ENCODE measurements around the gene IRS1. TPM values are rescaled to one million over a fixed set of nuclear protein-coding genes. Genes with fewer than 3 reads are reported as not detected.

IRS1 gene
- polyA plus RNA-seq, 3 donors = 10.5 to 12.1 (median 11.3) TPM

DNA sequence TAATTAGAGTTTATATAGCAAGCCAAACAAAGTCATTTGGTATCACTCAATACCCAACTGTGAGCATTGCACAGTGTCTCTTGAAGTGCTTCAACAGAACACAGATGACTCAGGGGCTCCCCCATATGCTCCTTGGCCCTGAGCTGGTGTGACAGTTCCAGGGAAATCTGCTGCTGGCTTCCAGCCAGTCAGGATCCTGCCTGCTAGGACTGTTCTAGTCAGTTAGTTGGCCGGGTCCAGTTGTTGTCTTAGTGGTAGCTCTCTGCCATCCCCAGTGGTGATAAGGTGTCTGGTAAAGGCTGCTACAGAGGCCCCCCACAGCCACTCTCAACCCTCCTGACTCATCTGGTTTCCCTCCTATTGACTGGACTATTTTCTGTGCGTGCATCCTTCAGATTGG is 100.3 kb downstream of the IRS1 start:
- no peak for DNase-seq (ENCODE audit: low read depth in 3 of 3, low spot score in 2 of 3)

DNA sequence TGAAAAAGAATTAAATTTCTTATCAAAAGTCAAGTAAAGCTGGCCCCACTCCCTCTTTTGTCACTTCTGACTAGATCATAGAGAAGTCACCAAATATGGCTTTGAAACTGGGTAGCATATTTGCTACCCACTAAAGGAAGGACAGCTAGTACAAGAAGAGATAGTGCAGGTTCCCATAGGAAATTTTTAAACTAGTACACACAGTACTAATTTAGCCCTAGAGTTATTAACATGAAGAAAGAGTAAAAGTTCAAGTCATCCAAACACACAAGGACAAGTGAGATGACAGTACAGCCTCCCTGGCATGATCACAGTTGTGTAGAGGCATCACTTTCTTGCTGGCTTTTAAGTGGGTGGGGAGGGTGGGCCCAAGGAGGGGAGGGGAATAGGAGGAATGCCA is 100.9 kb downstream of the IRS1 start:
- DNase-seq (ENCODE audit: low read depth in 3 of 3, low spot score in 2 of 3) = no peak

DNA sequence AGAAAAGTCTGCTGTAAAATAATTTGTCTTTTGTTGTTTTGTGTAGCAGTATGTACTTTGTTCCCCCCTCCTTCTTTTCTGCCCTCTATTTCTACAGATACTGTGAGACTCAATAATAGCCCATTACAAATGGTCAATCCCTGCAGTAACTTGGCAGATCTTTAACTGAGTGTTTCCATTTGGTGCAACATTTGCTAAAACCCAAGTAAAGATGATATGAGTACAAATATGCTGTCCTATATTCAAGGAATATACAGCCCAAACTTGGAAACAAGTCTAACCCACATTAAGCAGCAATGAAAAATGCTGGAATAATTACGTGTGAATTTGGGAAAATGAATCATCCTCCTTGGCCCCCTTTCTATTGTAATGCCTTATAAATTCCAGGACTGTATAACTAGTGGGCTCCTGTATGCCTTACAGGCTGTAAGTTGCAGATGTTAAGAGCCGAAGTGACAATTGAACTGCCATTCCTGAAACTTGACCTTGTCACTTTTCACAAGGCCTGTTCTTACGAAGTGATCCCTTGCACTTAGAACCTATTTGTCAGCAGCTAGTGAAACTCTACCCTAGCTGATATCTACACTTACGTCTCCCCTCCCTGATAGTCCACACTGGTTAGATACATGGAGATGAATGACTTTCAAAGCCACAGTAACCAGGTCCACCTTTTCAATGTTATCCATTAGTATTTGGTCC is 104.9 kb downstream of the IRS1 start:
- DNase-seq (ENCODE audit: low read depth in 3 of 3, low spot score in 2 of 3) = no peak

DNA sequence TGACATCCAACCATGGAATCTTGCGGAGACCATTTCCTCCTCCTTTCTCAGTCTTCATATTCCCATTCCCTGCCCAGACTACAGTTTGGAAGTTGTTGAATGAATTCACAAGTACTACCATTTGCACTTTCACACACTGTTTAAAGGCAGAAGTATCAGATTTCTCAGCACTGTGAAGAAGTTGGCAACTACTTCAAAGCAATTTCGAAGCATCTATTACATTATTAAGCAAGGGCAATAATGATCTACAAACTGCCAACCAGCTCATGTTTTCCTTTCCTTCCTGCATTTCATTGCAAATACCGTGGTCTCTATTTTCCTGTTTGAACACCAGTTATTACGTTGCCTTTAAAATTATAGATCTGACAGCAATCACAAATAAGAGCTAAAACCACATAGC is 105.5 kb downstream of the IRS1 start:
- DNase-seq (ENCODE audit: low read depth in 3 of 3, low spot score in 2 of 3) = no peak

DNA sequence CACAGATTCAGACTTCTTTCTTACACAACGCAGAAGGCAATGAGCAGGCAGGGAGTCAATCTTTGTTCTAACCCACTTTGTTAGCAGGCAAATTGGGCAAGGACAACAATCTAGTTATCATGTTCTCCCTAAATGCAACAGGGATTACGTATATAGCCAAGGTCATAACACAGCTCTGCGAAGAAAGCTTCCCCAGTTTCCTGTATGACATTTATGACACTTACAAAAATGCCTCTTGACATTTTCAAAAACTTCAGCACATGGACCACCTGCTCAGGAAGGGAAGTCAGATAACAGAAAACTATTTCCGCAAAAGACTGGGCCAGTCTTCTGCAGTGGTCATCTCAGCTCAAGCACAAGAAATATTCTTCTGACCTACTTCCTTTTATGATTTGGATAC is 106.1 kb downstream of the IRS1 start:
- DNase-seq (ENCODE audit: low read depth in 3 of 3, low spot score in 2 of 3) = no peak

DNA sequence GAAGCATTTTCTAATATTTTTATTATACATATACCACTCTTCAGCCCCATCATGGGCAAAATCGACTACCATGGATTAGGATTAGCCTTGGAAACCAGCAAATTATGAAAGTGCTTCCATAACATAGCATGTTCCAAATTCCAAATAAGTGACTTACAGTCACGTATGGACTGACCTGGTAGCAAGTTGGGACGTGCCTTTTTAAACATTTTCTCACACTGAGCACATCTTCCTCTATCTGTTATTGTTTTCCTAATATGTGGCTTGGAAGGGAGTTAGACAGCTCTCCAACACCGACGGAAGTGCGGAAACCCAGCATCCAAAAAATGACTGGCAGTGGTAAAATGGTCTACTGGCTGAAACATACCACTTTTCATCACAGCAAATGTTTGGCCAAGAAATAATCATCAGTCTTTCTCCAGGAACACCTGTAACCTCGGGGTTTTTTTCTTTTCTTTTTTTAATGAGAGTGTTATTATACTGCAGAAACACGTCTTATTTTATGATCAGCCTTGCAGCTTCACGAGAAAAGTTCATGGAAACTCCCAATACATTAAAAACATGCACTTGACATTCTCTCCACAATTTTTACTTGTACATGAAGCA is 107.0 kb downstream of the IRS1 start:
- DNase-seq (ENCODE audit: low read depth in 3 of 3, low spot score in 2 of 3) = no peak

DNA sequence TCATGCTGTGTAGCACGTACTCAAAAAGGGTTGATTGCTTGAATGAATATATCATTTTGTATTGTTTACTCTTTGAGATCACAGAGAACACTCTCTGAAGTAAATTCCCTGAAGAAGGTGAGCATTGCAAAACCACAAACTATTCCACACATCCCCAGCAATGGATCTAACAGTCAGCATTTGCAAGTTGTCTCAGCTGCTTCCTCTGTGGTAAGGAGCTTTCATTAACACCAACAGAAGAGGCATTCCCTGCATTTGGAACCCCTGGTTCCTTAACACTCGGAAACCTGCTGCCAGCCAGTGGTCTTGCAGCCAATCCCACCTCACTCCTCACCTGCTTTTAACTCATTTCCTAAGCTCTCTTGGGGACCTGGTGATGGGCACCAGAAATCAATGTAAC is 108.4 kb downstream of the IRS1 start:
- DNase-seq (ENCODE audit: low read depth in 3 of 3, low spot score in 2 of 3) = no peak

DNA sequence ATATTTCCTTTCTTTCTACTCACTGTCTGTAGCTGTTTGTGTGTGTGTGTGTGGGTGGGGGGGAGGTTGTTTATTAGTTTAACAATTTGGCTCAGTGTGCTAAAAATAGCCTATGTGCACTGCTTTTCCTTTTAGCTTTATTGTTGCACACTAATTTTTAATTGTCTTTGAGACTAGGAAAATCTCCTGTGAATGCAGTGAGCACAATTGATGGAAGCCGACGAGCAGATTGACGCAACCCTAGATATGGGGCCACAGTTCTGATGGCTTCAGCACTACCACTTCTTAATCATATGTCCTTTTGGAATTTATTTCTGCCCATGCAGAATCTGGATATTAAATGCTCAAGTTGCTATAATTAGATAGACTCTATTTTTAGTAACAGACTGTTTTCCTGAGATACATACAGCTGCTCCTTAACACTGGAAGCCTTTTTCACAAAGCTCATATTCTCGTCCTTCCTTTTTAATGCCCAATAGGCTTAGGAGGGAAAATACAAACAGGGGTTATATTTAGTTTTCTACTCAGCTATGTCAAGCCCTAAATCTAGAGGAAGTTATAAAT is 109.1 kb downstream of the IRS1 start:
- DNase-seq (ENCODE audit: low read depth in 3 of 3, low spot score in 2 of 3) = peak; percentile 27 to 50 (median 34)

DNA sequence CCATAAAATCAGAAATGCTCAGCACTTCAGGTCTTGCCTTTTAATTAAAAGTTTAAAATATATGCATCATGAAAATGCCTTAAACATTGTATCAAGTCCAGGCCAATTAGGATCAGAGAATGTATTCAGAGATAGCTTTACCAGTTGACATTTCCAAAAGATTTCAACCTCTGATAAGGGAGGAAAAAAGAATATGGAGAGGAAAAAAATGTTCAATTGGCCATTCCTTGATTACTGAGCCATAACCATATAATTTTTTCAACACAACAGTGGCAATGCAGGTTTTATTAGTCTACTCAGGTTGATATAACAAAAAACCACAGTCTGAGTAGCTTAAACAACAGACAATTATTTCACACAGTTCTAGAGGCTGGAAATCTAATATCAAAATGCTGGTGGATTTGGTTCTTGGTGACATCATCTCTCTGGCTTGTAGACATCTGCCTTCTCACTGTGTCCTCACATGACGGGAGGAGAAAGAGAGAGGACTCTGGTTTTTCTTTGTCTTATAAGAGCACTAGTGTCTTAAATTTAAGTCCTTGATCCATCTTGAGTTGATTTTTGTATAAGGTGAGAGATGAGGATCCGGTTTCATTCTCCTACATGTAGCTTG is 111.9 kb downstream of the IRS1 start:
- DNase-seq (ENCODE audit: low read depth in 3 of 3, low spot score in 2 of 3) = no peak

DNA sequence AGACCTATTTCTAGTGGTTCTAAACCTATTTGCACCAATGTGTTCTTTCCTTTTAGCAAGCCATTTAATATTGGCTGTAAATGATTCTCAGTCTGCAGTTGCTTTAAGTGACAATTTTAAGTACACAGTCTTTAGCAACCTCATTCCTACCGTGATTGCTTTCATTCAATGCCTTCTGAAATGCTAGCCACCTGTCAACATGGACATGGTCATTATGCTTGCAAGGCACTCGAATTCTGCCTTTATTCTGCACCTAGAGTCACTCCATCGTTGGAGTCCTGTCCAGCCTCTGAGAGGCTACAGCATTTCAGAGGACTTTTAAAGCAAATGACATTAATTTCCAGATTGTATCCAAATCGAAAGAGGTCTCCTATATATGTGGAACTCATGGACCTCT is 115.1 kb downstream of the IRS1 start:
- DNase-seq (ENCODE audit: low read depth in 3 of 3, low spot score in 2 of 3) = no peak

DNA sequence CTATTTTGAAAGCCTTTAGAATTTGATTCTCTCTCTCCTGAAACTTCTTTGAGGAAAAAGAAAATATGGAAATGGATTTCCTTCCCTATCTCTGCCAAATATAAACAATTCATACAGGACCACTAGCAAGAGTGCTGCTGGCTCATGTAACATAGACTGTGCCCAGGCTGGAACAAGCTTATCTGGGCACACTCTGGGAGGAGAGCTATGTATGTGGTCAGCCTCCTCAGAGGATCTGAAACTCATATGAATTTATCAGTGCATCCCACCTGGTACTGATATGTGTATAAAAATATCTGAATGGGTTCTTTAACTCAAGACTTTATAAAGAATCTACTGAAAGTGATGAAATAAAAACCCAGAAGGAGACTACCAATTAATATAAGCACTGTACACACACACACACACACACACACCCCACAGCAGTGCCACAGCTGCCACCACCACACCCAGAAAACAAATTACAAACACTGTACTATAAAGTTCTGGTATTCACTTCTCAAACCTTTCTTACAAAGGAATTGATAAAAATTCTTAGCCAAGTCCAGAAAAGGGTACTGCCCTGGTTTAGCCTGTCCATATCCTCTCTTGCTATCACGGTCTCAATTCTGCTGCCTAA is 115.6 kb downstream of the IRS1 start:
- DNase-seq (ENCODE audit: low read depth in 3 of 3, low spot score in 2 of 3) = no peak

DNA sequence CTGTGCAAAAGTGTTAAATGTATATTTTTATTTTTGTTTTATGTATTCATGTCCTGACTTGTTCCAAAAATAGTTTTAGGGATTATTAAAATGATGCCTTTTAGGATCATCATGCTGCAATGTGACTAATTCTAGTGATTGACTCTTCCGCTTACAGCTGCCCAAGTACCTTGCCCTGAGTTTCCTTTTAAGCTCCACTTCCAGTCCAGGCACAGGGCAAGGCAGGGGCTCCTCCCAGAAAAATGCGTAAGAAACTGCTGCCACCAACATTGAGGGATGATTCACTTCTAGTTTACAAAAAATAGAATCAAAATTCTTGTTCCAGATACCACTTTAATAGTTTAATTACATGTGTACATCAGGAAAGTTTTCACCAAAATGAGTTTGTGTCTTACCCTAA is 116.4 kb downstream of the IRS1 start:
- DNase-seq (ENCODE audit: low read depth in 3 of 3, low spot score in 2 of 3) = no peak

Other genes starting within 250 kb of the IRS1 start
- gene RHBDD1, start 36.2 kb upstream of the IRS1 start, polyA plus RNA-seq (ENCODE audit: insufficient read length in 3 of 3) = 10 to 100 TPM; 29.4 to 30.9 (median 30.9) TPM

Data from right renal cortex interstitium (tissue), 3 donors.